Liver (tissue), 9 donors: ENCODE data around the gene YTHDF1. TPM values are rescaled to one million over a fixed set of nuclear protein-coding genes. Genes with fewer than 3 reads are reported as not detected.

ENCODE experiments used
- DNase-seq: peaks from one replicate; pipeline ENCODE4 v3.0.0-alpha.2; 2017; ENCODE audit warnings: low spot score
- H3K27ac ChIP-seq, 2 donors: one replicate each; pipeline ENCODE4 v1.7.0; 2013; ENCODE audit warnings: inconsistent platforms in 2 of 2, low read length in 2 of 2, control low read depth in 1 of 2, low read depth in 1 of 2, mild to moderate bottlenecking in 1 of 2
- H3K27me3 ChIP-seq, 4 donors: one replicate each; pipeline versions ENCODE4 v1.6.1 to v1.7.0; 2013; ENCODE audit warnings: low read length in 3 of 4, inconsistent platforms in 1 of 4, mild to moderate bottlenecking in 1 of 4, moderate library complexity in 1 of 4; ENCODE audit not compliant: control insufficient read depth in 4 of 4, insufficient read depth in 4 of 4
- H3K36me3 ChIP-seq, 4 donors: one replicate each; pipeline versions ENCODE4 v1.6.1 to v1.7.0; 2013; ENCODE audit warnings: low read length in 3 of 4, mild to moderate bottlenecking in 3 of 4, low read depth in 1 of 4, moderate library complexity in 1 of 4; ENCODE audit not compliant: control insufficient read depth in 4 of 4, insufficient read depth in 3 of 4
- H3K4me1 ChIP-seq, 4 donors: one replicate each; pipeline versions ENCODE4 v1.6.1 to v1.7.0; 2013; ENCODE audit warnings: low read length in 3 of 4, mild to moderate bottlenecking in 3 of 4, moderate library complexity in 1 of 4; ENCODE audit not compliant: control insufficient read depth in 4 of 4, insufficient read depth in 4 of 4
- H3K4me3 ChIP-seq, 3 donors: one replicate each; pipeline versions ENCODE4 v1.6.1 to v1.7.0; 2013; ENCODE audit warnings: low read length in 3 of 3, control low read depth in 1 of 3, low read depth in 1 of 3, mild to moderate bottlenecking in 1 of 3
- H3K9ac ChIP-seq, 2 donors: one replicate each; pipeline ENCODE4 v1.7.0; 2013; ENCODE audit warnings: low read length in 2 of 2, mild to moderate bottlenecking in 2 of 2, moderate library complexity in 2 of 2, control low read depth in 1 of 2, low read depth in 1 of 2
- H3K9me3 ChIP-seq, 4 donors: one replicate each; pipeline versions ENCODE4 v1.6.1 to v1.7.0; 2013; ENCODE audit warnings: low read length in 3 of 4; ENCODE audit not compliant: control insufficient read depth in 4 of 4
- EGR1 ChIP-seq, 2 donors: IDR thresholded peaks; 2 replicates each; pipeline ENCODE4 v1.6.1; 2016 to 2018; ENCODE audit warnings: antibody characterized with exemption in 2 of 2, low read depth in 2 of 2
- FOXA1 ChIP-seq: IDR thresholded peaks from 2 replicates; pipeline ENCODE4 v1.6.1; 2016; ENCODE audit warnings: antibody characterized with exemption
- FOXA2 ChIP-seq: IDR thresholded peaks from 2 replicates; pipeline ENCODE4 v1.6.1; 2016; ENCODE audit warnings: antibody characterized with exemption
- GABPA ChIP-seq, 2 donors: IDR thresholded peaks in 1 of 2; conservative IDR thresholded peaks in 1 of 2; 2 replicates each; pipeline ENCODE4 v1.6.1; 2016; ENCODE audit warnings: antibody characterized with exemption in 2 of 2, mild to moderate bottlenecking in 1 of 2, moderate library complexity in 1 of 2
- HNF4A ChIP-seq, 2 donors: conservative IDR thresholded peaks; 2 replicates each; pipeline ENCODE4 v1.6.1; 2016; ENCODE audit warnings: antibody characterized with exemption in 2 of 2, mild to moderate bottlenecking in 2 of 2
- HNF4G ChIP-seq: IDR thresholded peaks from 2 replicates; pipeline ENCODE4 v1.6.1; 2016; ENCODE audit warnings: antibody characterized with exemption
- JUND ChIP-seq, 2 donors: IDR thresholded peaks; 2 replicates each; pipeline ENCODE4 v1.6.1; 2016; ENCODE audit warnings: antibody characterized with exemption in 2 of 2
- NR2F2 ChIP-seq: IDR thresholded peaks from 2 replicates; pipeline ENCODE4 v1.6.1; 2016; ENCODE audit warnings: antibody characterized with exemption
- RAD21 ChIP-seq, 2 donors: IDR thresholded peaks; 2 replicates each; pipeline ENCODE4 v1.6.1; 2016; ENCODE audit warnings: antibody characterized with exemption in 2 of 2, mild to moderate bottlenecking in 2 of 2
- RXRA ChIP-seq, 2 donors: IDR thresholded peaks; 2 replicates each; pipeline ENCODE4 v1.6.1; 2017 to 2018; ENCODE audit warnings: antibody characterized with exemption in 2 of 2, mild to moderate bottlenecking in 1 of 2
- SP1 ChIP-seq: IDR thresholded peaks from 2 replicates; pipeline ENCODE4 v1.6.1; 2018; ENCODE audit warnings: antibody characterized with exemption, mild to moderate bottlenecking
- TAF1 ChIP-seq: conservative IDR thresholded peaks from 2 replicates; pipeline ENCODE4 v1.6.1; 2016; ENCODE audit warnings: antibody characterized with exemption, mild to moderate bottlenecking
- YY1 ChIP-seq: IDR thresholded peaks from 2 replicates; pipeline ENCODE4 v1.6.1; 2016; ENCODE audit warnings: antibody characterized with exemption, mild to moderate bottlenecking
- WGBS: extraction: QIAGEN DNeasy Blood & Tissue Kit; methylation state at CpG from one replicate; pipeline ENCODE4 v1.1.7; 2013; 5-methylcytosine and 5-hydroxymethylcytosine counted together
- polyA plus RNA-seq, 2 donors: library from polyadenylated mRNA; stranded (reverse) in 1 of 2; unstranded in 1 of 2; fragments of 200-250 nt in 1 of 2; fragments of >200 nt in 1 of 2; fragmentation: Nextera tagmentation in 1 of 2; extraction: Ambion mirVana in 1 of 2; gene quantifications; one replicate each; pipeline versions ENCODE4 v1.2.1 to v1.2.3, GENCODE V29; 2013 to 2015
- total RNA-seq, 2 donors: library from RNA; depleted of rRNA; stranded (reverse); fragments of >200 nt; gene quantifications; one replicate each; pipeline ENCODE4 v1.2.3, GENCODE V29; 2014
- TF ChIP-seq, protein P1 (sequence below): IDR thresholded peaks from 2 replicates; pipeline ENCODE4 v1.6.1; 2016; ENCODE audit warnings: antibody characterized with exemption, mild to moderate bottlenecking
- TF ChIP-seq, protein P2 (sequence below): IDR thresholded peaks from 2 replicates; pipeline ENCODE4 v1.6.1; 2016; ENCODE audit warnings: antibody characterized with exemption
- TF ChIP-seq, protein P3 (sequence below): IDR thresholded peaks from 2 replicates; pipeline ENCODE4 v1.6.1; 2016; ENCODE audit warnings: antibody characterized with exemption
- TF ChIP-seq, protein P4 (sequence below): IDR thresholded peaks from 2 replicates; pipeline ENCODE4 v1.6.1; 2016; ENCODE audit warnings: antibody characterized with exemption
- TF ChIP-seq, protein P5 (sequence below): fragments of 150-350 bp; IDR thresholded peaks from 2 replicates; pipeline ENCODE4 v1.5.1; 2017; ENCODE audit warnings: improper control_type of control experiment, low read depth, low read length; ENCODE audit not compliant: missing input control
- donor health status: healthy.
- donor health status: healthy.
- donor health status: healthy.
- donor health status: healthy.
- donor health status: healthy.

The YTHDF1 gene
- total and polyA plus RNA-seq, 4 donors = 6.8 to 19.5 (median 14.9) TPM

DNA sequence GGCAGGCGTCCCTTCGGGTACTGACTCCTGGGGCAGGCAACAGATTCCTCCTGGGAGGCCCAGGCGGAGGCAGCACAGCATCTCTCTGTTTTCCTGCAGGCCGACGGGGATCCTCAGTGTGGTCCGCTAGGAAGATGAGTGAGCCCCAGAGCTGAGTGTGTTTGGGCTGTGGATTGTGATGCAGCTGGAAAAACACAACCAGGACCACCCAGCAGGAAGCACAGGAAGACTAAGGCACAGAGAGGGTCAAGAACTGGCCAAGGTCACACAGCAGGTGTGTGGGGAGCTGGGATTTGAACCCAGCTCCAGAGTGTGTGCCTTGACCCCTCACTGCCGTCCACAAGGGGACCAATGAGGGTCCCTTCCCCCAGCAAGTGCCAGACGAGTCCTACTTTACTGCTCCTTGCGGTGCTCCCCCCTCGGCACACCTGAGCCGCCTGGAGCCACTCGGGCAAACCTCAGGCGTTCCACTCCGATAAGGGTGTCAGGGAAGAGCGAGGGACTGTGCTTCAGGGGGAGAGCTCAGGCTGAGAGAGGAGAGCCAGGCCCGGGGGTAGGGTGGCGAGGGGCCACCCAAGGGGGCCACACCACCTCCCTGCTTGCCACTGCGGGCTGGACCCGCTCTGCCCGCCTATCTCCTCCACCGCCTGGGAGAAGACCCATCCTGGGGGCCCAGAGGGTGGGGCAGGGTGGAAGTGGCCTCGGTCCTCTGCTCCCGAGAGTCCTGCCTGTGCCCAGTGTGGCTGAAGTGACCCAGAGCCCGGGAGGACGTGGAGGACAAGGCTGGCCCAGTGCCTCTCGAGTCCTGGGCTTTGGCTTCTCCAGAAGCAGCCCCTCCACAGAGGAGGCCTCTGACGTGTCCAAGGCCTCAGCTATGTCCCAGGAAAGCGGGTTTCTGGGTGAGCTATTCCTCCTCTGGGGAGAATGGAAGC, 63.3 kb downstream of the YTHDF1 start (continued):
- TF ChIP-seq, protein P1, sequence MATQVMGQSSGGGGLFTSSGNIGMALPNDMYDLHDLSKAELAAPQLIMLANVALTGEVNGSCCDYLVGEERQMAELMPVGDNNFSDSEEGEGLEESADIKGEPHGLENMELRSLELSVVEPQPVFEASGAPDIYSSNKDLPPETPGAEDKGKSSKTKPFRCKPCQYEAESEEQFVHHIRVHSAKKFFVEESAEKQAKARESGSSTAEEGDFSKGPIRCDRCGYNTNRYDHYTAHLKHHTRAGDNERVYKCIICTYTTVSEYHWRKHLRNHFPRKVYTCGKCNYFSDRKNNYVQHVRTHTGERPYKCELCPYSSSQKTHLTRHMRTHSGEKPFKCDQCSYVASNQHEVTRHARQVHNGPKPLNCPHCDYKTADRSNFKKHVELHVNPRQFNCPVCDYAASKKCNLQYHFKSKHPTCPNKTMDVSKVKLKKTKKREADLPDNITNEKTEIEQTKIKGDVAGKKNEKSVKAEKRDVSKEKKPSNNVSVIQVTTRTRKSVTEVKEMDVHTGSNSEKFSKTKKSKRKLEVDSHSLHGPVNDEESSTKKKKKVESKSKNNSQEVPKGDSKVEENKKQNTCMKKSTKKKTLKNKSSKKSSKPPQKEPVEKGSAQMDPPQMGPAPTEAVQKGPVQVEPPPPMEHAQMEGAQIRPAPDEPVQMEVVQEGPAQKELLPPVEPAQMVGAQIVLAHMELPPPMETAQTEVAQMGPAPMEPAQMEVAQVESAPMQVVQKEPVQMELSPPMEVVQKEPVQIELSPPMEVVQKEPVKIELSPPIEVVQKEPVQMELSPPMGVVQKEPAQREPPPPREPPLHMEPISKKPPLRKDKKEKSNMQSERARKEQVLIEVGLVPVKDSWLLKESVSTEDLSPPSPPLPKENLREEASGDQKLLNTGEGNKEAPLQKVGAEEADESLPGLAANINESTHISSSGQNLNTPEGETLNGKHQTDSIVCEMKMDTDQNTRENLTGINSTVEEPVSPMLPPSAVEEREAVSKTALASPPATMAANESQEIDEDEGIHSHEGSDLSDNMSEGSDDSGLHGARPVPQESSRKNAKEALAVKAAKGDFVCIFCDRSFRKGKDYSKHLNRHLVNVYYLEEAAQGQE = no peak
- TF ChIP-seq YY1 (no peak), JUND (IDR thresholded peaks at IDR 0.05) (no peak), FOXA2 (no peak), RXRA (IDR thresholded peaks at IDR 0.05) (no peak), GABPA (IDR thresholded peaks at IDR 0.05 in 1 of 2, conservative IDR thresholded peaks at IDR 0.05 in 1 of 2) (no peak), NR2F2 (no peak), HNF4G (no peak), RAD21 (IDR thresholded peaks at IDR 0.05) (no peak), SP1 (no peak)
- TF ChIP-seq, protein P2, sequence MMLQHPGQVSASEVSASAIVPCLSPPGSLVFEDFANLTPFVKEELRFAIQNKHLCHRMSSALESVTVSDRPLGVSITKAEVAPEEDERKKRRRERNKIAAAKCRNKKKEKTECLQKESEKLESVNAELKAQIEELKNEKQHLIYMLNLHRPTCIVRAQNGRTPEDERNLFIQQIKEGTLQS = no peak
- TF ChIP-seq, protein P3, sequence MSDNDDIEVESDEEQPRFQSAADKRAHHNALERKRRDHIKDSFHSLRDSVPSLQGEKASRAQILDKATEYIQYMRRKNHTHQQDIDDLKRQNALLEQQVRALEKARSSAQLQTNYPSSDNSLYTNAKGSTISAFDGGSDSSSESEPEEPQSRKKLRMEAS = no peak

DNA sequence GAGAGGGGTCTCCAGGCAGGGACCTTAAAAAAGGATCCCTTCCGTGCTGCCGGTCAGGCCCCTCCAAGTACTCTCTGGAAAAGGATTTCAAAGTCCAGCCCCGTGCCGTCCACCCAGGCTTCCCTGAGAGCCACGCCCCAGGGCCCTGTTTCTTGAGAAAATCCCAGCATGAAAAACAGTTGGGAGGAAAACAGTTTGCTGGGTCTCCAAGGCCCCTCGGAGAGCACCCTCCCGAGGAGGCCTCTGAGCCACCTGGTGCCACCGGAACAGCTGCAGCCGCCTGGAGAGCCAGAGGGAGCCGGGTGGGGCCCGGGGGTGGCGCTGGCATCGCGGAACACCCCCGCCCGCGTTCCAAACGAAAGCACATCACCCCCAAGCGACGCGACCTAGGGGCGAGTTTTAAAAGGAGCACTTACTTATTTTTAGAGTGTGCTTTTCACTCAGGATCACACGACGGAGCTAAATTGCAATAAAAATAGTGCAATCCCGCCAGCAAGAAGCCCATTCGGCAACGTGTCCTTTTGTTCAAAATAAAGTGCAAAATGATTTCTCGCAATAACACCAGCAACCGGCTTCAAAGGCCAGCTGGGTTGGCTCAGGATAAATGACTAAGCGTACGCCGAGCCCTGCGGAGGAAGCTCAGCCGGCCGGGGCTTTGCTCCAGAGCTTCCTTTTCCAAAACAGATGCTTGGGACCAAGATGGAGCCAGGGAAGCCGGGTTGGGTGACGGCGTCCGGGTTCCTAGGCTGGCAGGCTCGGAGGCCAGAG, 64.2 kb downstream of the YTHDF1 start:
- no peaks in the 10 kb centered on the region for H3K4me1 ChIP-seq
- DNase-seq = no peak
- H3K27me3 ChIP-seq = peaks cover 0 to 6% (median 4%) of the 10 kb centered on the region in 4 donors
- 60% methylated on average over 40 of the region's 40 CpGs for WGBS
- H3K9ac ChIP-seq = no peak overlapping the region
- peaks cover 1 to 14% (median 7%) of the 10 kb centered on the region in 4 donors for H3K9me3 ChIP-seq
- H3K27ac ChIP-seq = no peak overlapping the region
- TF ChIP-seq, protein P4, sequence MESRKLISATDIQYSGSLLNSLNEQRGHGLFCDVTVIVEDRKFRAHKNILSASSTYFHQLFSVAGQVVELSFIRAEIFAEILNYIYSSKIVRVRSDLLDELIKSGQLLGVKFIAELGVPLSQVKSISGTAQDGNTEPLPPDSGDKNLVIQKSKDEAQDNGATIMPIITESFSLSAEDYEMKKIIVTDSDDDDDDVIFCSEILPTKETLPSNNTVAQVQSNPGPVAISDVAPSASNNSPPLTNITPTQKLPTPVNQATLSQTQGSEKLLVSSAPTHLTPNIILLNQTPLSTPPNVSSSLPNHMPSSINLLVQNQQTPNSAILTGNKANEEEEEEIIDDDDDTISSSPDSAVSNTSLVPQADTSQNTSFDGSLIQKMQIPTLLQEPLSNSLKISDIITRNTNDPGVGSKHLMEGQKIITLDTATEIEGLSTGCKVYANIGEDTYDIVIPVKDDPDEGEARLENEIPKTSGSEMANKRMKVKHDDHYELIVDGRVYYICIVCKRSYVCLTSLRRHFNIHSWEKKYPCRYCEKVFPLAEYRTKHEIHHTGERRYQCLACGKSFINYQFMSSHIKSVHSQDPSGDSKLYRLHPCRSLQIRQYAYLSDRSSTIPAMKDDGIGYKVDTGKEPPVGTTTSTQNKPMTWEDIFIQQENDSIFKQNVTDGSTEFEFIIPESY = no peak
- TF ChIP-seq TAF1 (no peak), HNF4G (no peak), SP1 (no peak), NR2F2 (no peak), RXRA (IDR thresholded peaks at IDR 0.05) (no peak), HNF4A (conservative IDR thresholded peaks at IDR 0.05) (no peak), GABPA (IDR thresholded peaks at IDR 0.05 in 1 of 2, conservative IDR thresholded peaks at IDR 0.05 in 1 of 2) (no peak), RAD21 (IDR thresholded peaks at IDR 0.05) (no peak), JUND (IDR thresholded peaks at IDR 0.05) (no peak), FOXA2 (no peak), YY1 (no peak), EGR1 (IDR thresholded peaks at IDR 0.05; ENCODE audit: low read depth in 2 of 2) (no peak), FOXA1 (no peak)
- TF ChIP-seq, protein P1 = no peak
- TF ChIP-seq, protein P3 = no peak
- TF ChIP-seq, protein P5, sequence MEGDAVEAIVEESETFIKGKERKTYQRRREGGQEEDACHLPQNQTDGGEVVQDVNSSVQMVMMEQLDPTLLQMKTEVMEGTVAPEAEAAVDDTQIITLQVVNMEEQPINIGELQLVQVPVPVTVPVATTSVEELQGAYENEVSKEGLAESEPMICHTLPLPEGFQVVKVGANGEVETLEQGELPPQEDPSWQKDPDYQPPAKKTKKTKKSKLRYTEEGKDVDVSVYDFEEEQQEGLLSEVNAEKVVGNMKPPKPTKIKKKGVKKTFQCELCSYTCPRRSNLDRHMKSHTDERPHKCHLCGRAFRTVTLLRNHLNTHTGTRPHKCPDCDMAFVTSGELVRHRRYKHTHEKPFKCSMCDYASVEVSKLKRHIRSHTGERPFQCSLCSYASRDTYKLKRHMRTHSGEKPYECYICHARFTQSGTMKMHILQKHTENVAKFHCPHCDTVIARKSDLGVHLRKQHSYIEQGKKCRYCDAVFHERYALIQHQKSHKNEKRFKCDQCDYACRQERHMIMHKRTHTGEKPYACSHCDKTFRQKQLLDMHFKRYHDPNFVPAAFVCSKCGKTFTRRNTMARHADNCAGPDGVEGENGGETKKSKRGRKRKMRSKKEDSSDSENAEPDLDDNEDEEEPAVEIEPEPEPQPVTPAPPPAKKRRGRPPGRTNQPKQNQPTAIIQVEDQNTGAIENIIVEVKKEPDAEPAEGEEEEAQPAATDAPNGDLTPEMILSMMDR = no peak
- TF ChIP-seq, protein P2 = no peak
- H3K36me3 ChIP-seq = no peaks in the 10 kb centered on the region
- H3K4me3 ChIP-seq = no peak overlapping the region
